Activated CD8-positive, alpha-beta memory T cell treated with anti-CD3 and anti-CD28 coated beads for 36 hours (primary cell): ENCODE results near the gene AUTS2. TPM values are rescaled to one million over a fixed set of nuclear protein-coding genes. Genes with fewer than 3 reads are reported as not detected.

Source experiments
- CTCF ChIA-PET: fragments of 350-600 bp; sonication (Branson Sonifier 250); formaldehyde crosslinking; loops from one replicate; lab custom pipeline; 2021; ENCODE audit warnings: antibody characterized with exemption; lab: Charles Lee
- POLR2A ChIA-PET: fragments of 350-600 bp; sonication (Branson Sonifier 250); formaldehyde crosslinking; loops from one replicate; lab custom pipeline; 2021; ENCODE audit warnings: antibody characterized with exemption; lab: Charles Lee
- total RNA-seq, 2 experiments: library from RNA; stranded (reverse); gene quantifications; one replicate each; pipeline ENCODE4 v1.2.3, GENCODE V29; 2021

The AUTS2 gene
- total RNA-seq, 2 experiments from 2014 or later, result 3.4 to 3.5 TPM

DNA sequence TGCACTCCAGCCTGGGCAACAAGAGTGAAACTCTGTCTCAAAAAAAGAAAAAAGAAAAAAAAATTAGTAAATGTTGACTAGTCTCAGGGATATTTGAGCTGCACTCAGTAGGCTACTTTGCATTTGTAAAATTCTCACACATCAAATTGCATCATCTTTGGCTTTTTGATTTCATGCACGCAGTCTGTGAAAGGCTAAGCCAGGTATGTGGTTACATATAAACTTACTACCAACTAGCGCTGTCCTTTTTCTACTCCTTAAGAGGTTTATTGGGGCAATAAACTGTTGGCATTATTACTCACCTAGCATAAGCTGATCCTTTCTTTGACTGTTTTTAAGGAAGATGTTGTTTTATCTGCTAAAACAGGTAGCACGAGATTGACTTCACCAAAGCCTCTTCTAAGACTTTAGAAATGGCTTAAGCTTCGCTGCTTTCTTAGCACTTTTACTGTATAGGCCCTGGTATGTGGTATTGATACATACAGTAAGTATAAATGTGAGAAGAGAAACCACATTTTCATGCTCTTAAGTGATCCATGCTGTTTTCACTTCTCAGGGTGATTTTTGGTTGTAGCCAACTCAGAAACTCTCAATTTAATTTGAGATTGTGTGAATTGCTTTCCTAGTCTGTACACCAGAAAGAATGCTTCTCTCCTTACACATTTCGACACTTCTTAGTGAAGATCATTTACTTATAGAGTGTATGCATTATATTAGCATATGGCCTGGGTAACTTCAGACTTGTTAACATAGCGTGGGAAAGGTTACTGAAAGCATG is 323.9 kb downstream of the AUTS2 start:
- CTCF ChIA-PET, result no interaction called here

GRCh38 chr7:69927461-69927860 is 329.2 kb downstream of the AUTS2 start:
- ChIA-PET CTCF (no interaction called here), POLR2A (no interaction called here)

More for the DNA sequence above, 323.9 kb downstream of the AUTS2 start:
- POLR2A ChIA-PET, result no interaction called here

GRCh38 chr7:69928621-69929020 is 330.3 kb downstream of the AUTS2 start:
- CTCF ChIA-PET, result interaction anchor here (1.0 kb wide), 1 partner anchor 13 kb away, joined by 3 read pairs; no protein-coding TSS in a partner anchor
- POLR2A ChIA-PET, result no interaction called here

- ChIA-PET CTCF (interaction anchor here (1.0 kb wide), 1 partner anchor 12 kb away, joined by 3 read pairs; no protein-coding TSS in a partner anchor), POLR2A (no interaction called here)
Observed at GRCh38 chr7:69929622-69930021, 331.3 kb downstream of the AUTS2 start.

DNA sequence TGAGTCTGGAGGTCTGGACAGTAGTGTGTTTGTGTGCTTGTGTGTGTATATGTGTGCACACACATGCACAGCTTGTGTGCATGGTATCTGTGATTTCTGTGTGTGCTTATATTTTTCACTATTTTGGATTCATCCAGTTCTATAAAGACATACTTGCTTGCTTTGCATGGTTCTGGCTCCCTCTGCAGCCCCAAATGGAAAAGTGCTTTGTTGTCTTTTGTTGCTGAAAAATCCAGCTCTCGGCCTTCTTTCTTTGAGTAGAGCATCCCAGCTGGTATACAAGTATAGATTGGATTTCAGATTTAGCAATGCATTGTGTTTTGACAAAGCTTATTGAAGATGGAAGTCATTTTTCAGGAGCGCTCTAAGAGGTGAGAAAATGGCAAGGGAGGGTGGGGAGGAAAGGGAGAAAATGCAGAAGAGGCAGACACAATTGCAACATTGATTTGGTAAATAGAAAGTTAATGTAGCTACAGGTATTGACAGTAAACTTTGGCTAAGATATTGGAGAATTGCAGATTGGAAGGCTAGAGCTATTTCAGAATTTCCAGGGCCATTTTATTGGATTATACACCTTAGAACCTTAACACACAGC is 333.9 kb downstream of the AUTS2 start:
- CTCF ChIA-PET, result no interaction called here
- POLR2A ChIA-PET, result no interaction called here

DNA sequence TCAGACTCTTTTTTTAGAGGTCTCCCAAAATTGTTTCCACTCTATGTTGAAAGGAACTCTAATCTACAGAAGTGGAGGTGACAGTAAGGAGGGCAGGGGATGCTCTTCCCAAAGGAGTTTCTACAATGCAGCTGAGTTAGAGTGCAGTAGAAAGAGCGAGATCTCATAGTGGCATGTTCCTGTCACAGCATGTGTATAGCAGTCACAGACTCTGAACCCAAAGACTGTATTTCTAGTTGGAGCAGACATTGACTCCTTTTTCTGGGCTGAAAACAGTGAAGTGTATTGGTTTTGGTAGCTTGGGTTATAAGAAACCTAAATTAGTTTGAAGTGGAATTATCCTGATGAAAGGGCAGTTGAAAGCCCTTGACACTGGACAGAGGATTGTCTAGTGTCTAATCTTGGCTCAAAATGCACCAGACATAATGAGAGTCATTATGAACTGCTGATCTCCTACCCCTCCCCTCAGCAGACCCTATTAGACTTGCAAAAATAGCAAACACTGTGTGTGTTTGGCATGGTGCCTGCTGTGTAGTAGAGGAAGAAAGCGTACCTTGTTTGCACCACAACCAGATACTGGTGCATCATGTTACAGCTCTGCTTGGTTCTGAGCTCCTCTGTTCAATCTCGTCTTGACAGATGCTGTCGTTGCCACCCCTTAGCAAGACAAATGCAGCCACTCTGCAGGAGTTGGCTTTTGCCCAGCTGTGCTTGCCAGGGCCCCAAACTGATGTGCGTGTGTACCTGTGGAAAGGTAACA is 336.0 kb downstream of the AUTS2 start:
- ChIA-PET CTCF (no interaction called here), POLR2A (no interaction called here)

- POLR2A ChIA-PET, result no interaction called here
Observed at GRCh38 chr7:69935107-69935506, 336.8 kb downstream of the AUTS2 start.

DNA sequence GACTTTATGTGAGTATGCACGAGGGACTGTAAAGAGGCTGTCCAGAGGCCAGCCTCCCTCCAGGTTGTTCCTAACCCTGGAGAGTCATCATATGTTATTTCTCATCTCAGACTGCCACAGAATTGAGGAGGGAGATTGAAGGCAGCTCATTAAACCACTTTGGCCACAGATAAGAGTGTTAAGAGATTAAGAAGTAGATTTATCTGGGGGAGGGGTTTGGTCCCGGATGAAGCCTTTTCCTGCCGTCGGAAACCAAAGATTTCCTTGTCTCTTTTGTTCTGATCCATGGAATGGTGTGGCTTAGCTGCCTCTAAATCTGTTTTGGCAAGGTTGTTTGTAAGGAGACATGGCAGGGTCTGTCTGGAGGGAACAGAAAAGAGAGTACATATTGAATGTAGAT is 338.8 kb downstream of the AUTS2 start:
- CTCF ChIA-PET, result no interaction called here

More at GRCh38 chr7:69935107-69935506, 336.8 kb downstream of the AUTS2 start:
- CTCF ChIA-PET, result no interaction called here

DNA sequence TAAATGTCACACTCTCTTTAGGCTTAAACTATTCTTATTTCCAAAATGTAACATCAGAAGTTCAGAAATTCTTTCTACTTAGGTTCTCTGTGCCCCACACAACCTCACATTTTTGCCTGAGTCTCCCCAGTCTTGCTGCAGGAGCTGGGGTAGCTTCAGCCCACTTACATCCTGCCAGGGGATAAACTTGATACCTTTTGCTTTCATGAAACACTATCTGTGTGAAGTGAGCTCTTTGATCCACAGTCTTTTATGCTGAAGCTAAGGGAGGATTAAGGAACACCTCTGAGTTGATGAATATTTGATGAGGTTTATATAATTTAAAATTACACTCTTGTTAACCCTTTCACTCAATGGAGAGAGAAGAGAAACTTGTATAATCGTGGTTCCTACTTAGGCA is 341.0 kb downstream of the AUTS2 start:
- CTCF ChIA-PET, result no interaction called here
- POLR2A ChIA-PET, result no interaction called here

More for the DNA sequence above, 338.8 kb downstream of the AUTS2 start:
- POLR2A ChIA-PET, result no interaction called here

GRCh38 chr7:69941077-69941651 is 342.9 kb downstream of the AUTS2 start:
- ChIA-PET POLR2A (no interaction called here), CTCF (interaction anchor here (1.2 kb wide), 1 partner anchor 12 kb away, joined by 3 read pairs; no protein-coding TSS in a partner anchor)

DNA sequence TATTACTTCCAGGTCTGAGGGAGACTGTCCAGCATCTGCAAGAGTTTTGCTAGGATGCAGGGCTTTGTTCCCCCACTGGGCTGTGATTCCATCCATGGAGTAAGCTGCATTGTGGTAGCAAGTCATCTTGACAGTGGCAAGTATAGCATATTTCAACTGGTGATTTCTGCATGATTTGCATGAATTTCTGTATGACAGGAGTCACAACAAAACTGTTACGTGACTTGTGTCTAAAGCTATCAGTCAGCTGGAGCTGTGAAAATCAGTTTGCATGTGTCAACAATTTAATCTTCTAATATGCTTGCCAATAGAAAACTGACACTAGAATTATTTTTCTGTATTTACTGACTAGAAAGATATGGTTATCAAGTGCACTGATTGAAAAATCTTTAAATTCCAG is 344.3 kb downstream of the AUTS2 start:
- ChIA-PET CTCF (no interaction called here), POLR2A (no interaction called here)

DNA sequence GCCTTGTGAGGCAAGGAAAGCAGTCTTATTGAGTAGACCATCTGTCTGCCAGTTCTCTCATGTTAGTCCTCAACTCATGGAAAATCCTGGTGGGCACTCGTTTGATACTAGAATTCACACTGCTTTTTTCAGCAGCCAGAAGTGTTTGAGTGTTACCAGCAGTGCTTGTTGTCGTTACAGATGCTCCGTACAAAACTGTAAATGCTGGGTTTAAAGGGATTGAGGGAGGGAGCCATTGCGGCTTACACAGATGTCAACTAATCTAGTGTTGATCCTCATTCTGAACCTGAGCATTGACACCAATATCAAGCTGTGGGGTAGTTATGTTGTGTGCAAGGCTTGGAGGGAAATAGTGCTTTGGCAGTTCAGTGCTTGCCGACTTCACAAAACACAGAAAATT is 348.6 kb downstream of the AUTS2 start:
- ChIA-PET POLR2A (no interaction called here), CTCF (no interaction called here)

GRCh38 chr7:69947998-69948397 is 349.7 kb downstream of the AUTS2 start:
- ChIA-PET POLR2A (no interaction called here), CTCF (no interaction called here)

- ChIA-PET POLR2A (no interaction called here), CTCF (no interaction called here)
Observed at GRCh38 chr7:69949122-69949521, 350.8 kb downstream of the AUTS2 start.

DNA sequence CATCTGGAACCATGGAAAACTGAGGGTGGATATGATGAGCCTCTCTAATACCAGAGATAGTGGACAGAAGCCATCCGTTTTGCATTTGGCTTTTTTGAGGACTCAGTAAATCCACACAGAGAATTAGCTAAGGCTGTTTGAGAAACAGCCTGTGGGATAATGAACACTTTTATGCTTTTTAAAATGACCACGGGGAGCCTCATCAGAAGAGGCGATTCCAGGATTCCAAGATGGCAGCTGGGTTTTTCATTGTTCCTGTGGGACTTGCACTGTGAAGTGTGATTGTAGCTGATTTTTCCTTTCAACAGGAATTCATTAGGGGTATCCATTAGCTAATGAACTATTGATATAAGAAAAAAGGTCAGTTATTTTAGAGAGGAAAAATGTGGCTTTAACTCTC is 353.2 kb downstream of the AUTS2 start:
- POLR2A ChIA-PET, result no interaction called here
- CTCF ChIA-PET, result no interaction called here

DNA sequence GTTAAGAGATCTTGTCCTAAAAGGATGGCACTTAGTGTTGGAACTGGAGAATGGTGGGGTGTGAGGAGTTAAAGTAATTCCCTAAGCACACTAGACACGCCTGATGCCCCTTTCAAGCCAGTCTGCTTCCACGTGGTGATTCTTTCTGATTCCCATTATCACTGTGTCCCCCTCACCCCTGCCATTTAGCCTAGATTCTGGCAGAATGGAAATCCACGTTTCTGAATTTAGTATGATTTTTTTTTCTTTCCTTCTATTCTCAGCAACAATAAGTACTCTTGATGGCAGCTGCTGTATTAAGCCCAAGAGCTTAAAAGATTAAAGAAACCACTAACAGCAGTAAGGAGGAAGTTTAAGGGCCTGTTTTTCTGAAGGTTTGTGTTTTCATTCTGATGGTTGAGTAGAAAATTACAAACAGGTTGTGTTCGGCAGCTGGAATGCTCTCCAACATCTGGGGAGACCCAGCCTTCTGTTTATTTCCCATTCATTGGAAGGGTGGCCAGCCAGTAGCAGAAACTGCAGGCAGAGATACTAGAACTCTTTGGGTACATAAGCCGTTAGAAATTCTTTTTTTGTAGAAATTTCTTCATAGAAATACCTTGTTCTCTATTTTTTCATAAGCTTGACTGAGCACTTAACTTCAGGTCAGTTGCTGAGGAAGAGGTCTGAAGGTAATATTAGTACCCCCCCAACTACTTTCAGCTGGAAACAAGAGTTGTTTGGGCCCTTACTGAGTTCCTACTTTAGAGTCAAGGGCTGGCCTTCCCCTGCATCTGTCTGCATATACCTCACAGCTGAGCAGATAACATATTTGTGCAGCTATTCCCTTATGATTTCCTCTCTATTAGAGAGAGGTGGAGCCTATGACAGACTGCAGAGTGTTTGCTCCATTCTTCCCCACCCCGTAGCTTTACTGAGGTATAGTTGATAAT is 355.1 kb downstream of the AUTS2 start:
- POLR2A ChIA-PET, result no interaction called here
- CTCF ChIA-PET, result no interaction called here

DNA sequence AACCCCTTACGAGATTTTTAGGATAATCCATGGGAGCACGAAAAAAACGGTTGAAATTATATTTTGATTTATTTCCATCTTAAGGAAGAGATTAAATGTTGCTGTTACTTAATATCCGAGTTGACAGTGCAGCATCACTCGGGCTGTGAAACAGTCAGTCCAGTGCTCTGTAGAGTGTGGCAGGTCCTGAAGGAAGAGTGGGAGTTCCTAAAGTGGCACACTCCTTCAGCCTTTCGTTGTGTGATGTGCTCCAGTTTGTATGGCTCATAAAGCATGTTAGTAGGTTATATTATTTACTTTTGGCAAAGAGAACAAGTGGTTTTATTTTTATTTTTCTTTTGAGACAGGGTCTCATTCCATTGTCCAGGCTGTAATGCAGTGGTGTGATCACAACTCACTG is 358.3 kb downstream of the AUTS2 start:
- ChIA-PET POLR2A (no interaction called here), CTCF (no interaction called here)

DNA sequence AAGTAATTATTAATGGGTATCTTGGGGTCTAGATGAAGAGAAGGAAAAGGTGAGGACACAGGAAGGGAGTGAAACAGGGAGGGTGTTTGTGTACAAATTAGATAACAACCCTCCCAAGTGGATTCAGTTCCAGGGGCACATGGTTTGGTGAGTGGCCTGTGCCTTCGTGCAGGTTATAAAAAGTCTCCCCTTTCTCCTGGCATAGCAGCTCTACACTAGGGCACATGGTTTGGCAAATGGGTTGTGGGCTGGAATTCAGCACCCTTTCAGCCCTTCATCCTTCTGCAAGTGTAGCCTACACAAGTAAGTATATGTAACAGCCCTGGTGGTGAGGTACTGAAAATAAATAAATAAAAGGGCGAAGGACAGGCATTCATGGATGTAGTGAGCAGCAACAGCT is 359.4 kb downstream of the AUTS2 start:
- CTCF ChIA-PET, result no interaction called here
- POLR2A ChIA-PET, result no interaction called here
